Neural progenitor cell (in vitro differentiated cells): ENCODE measurements around the gene IPP. TPM values are rescaled to one million over a fixed set of nuclear protein-coding genes. Genes with fewer than 3 reads are reported as not detected.

Experiments
- DNase-seq: peaks from one replicate; pipeline ENCODE4 v3.0.0-alpha.2; 2016; ENCODE audit warnings: low spot score
- H2AFZ ChIP-seq: fragments of 200-600 bp; sonication (generic); replicated peaks from 2 replicates; pipeline ENCODE4 v1.6.1; 2016; ENCODE audit warnings: antibody characterized with exemption
- H3F3A ChIP-seq: fragments of 200-600 bp; sonication (generic); 2 replicates; pipeline ENCODE4 v1.6.1; 2016; ENCODE audit warnings: antibody characterized with exemption, low read depth
- H3K27ac ChIP-seq: fragments of 200-600 bp; sonication (generic); 2 replicates; pipeline ENCODE4 v1.5.1; 2016; ENCODE audit warnings: mild to moderate bottlenecking
- H3K27me3 ChIP-seq: fragments of 200-600 bp; sonication (generic); 2 replicates; pipeline ENCODE4 v1.6.1; 2016; ENCODE audit warnings: mild to moderate bottlenecking, moderate library complexity
- H3K36me3 ChIP-seq: fragments of 200-600 bp; sonication (generic); 2 replicates; pipeline ENCODE4 v1.5.1; 2016
- H3K4me1 ChIP-seq: fragments of 200-600 bp; sonication (generic); 2 replicates; pipeline ENCODE4 v1.6.1; 2016; ENCODE audit warnings: mixed run types
- H3K4me2 ChIP-seq: fragments of 200-600 bp; sonication (generic); 2 replicates; pipeline ENCODE4 v1.6.1; 2016
- H3K4me3 ChIP-seq: fragments of 200-600 bp; sonication (generic); 2 replicates; pipeline ENCODE4 v1.5.1; 2016
- H3K79me2 ChIP-seq: fragments of 200-600 bp; sonication (generic); 2 replicates; pipeline ENCODE4 v1.6.1; 2016; ENCODE audit warnings: low read depth
- H3K9ac ChIP-seq: fragments of 200-600 bp; sonication (generic); 2 replicates; pipeline ENCODE4 v1.6.1; 2016
- H3K9me3 ChIP-seq: fragments of 200-600 bp; sonication (generic); 2 replicates; pipeline ENCODE4 v1.5.1; 2016; ENCODE audit warnings: low read depth
- H4K20me1 ChIP-seq: fragments of 200-600 bp; sonication (generic); 2 replicates; pipeline ENCODE4 v1.6.1; 2016; ENCODE audit warnings: low read depth
- H3K27ac Mint-ChIP-seq: 3 replicates; pipeline ENCODE4 v1.8.0; 2021; ENCODE audit warnings: mixed read lengths
- H3K27me3 Mint-ChIP-seq: 2 replicates; pipeline ENCODE4 v1.8.0; 2022; ENCODE audit warnings: low read depth, mild to moderate bottlenecking, inconsistent platforms, moderate library complexity, mixed read lengths; ENCODE audit not compliant: insufficient read depth
- H3K36me3 Mint-ChIP-seq: 3 replicates; pipeline ENCODE4 v1.8.0; 2021; ENCODE audit warnings: mixed read lengths
- H3K4me1 Mint-ChIP-seq: 3 replicates; pipeline ENCODE4 v1.8.0; 2021; ENCODE audit warnings: mixed read lengths
- H3K4me3 Mint-ChIP-seq: 3 replicates; pipeline ENCODE4 v1.8.0; 2021; ENCODE audit warnings: mild to moderate bottlenecking, moderate library complexity, mixed read lengths
- H3K9me3 Mint-ChIP-seq: 3 replicates; pipeline ENCODE4 v1.8.0; 2020; ENCODE audit warnings: mixed read lengths
- EZH2 ChIP-seq: fragments of 200-600 bp; sonication (generic); IDR thresholded peaks from 2 replicates; pipeline ENCODE4 v1.6.1; 2017; ENCODE audit warnings: antibody characterized with exemption, mild to moderate bottlenecking, moderate library complexity
- EZH2phosphoT487 ChIP-seq: fragments of 200-600 bp; sonication (generic); IDR thresholded peaks from 2 replicates; pipeline ENCODE4 v1.6.1; 2017; ENCODE audit warnings: antibody characterized with exemption
- total RNA-seq: library from RNA; depleted of rRNA; stranded (reverse); fragments of >200 nt; gene quantifications from 2 replicates; pipeline ENCODE4 v1.2.3, GENCODE V29; 2015; ENCODE audit warnings: low replicate concordance
- TF ChIP-seq, protein P1 (sequence below): fragments of 200-600 bp; sonication (generic); IDR thresholded peaks from 2 replicates; pipeline ENCODE4 v1.5.1; 2017; ENCODE audit warnings: antibody characterized with exemption, mild to moderate bottlenecking

IPP gene
- total RNA-seq, 1 donor from 2014 or later = 15.0 TPM

DNA sequence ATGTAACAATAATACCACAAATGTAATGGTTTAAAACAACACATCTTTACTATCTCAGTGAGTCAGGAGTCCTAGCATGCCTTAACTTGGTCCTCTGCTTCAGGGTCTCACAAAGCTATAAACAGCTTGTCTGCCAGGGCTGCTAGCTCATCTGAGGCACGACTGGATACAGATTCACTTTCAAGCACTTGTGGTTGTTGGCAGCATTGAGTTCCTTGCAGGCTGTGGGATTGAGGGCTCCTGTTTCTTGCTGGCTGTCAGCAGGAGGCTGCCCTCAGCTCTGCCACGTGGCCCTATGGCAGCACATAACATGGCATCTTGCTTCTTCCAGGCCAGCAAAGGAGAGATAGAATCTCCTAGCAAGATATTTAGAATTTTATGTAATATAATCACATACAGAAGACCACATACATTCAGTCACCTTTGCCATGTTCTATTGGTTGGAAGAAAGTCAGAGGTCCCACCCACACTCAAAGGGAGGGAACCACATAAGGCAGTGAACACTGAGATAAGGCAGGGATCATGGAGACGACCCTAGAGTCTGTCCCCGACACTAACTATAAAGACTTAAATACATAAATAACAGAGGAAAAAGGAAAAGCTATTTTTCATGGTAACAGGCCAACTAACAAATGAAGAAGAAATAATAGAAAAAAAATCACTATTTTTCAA is 18.9 kb upstream of the IPP start:
- H2AFZ ChIP-seq = no peak overlapping the region
- H3K4me1 Mint-ChIP-seq = no peaks in the 10 kb centered on the region
- H3K9me3 Mint-ChIP-seq = no peaks in the 10 kb centered on the region

DNA sequence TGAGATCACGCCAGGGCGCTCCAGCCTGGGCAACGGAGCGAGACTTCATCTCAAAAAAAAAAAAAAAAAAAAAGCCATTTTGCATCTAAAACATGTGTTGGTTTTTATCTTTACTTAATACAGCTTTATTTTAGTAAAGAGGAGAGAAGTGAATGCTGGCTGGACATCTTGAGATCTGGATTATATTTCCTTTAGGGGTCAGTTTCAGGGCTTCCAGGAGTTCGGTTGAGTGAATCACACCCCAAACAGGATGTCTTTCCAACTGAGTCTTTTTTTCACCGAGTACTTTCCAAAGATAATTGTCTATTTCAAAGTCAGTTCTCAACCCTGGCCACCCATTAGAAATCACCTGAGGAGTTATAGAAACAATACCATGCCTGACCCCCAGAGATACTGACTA is 16.6 kb upstream of the IPP start:
- H3K4me3 ChIP-seq = no peak overlapping the region
- H3K27me3 ChIP-seq = no peaks in the 10 kb centered on the region
- H3K27ac ChIP-seq = no peak overlapping the region
- TF ChIP-seq EZH2 = no peak
- TF ChIP-seq, protein P1, sequence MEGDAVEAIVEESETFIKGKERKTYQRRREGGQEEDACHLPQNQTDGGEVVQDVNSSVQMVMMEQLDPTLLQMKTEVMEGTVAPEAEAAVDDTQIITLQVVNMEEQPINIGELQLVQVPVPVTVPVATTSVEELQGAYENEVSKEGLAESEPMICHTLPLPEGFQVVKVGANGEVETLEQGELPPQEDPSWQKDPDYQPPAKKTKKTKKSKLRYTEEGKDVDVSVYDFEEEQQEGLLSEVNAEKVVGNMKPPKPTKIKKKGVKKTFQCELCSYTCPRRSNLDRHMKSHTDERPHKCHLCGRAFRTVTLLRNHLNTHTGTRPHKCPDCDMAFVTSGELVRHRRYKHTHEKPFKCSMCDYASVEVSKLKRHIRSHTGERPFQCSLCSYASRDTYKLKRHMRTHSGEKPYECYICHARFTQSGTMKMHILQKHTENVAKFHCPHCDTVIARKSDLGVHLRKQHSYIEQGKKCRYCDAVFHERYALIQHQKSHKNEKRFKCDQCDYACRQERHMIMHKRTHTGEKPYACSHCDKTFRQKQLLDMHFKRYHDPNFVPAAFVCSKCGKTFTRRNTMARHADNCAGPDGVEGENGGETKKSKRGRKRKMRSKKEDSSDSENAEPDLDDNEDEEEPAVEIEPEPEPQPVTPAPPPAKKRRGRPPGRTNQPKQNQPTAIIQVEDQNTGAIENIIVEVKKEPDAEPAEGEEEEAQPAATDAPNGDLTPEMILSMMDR = no peak
- no peak for TF ChIP-seq EZH2phosphoT487
- Mint-ChIP-seq H3K27ac (peak overlapping the region; percentile 50), H3K4me3 (no peak overlapping the region), H3K27me3 (no peaks in the 10 kb centered on the region), H3K9me3 (peaks cover 6% of the 10 kb centered on the region), H3K36me3 (no peaks in the 10 kb centered on the region), H3K4me1 (no peaks in the 10 kb centered on the region)
- no peaks in the 10 kb centered on the region for H3F3A ChIP-seq
- H3K9me3 ChIP-seq = no peaks in the 10 kb centered on the region
- no peak overlapping the region for H3K9ac ChIP-seq
- H3K79me2 ChIP-seq = no peaks in the 10 kb centered on the region
- H3K4me1 ChIP-seq = no peaks in the 10 kb centered on the region
- no peak overlapping the region for H2AFZ ChIP-seq
- H3K36me3 ChIP-seq = no peaks in the 10 kb centered on the region
- no peaks in the 10 kb centered on the region for H4K20me1 ChIP-seq
- no peak overlapping the region for H3K4me2 ChIP-seq
- DNase-seq = no peak

More for the DNA sequence above, 18.9 kb upstream of the IPP start:
- TF ChIP-seq EZH2phosphoT487 = no peak
- TF ChIP-seq, protein P1 = no peak
- no peak for TF ChIP-seq EZH2
- no peaks in the 10 kb centered on the region for H3K27me3 Mint-ChIP-seq
- H3K36me3 Mint-ChIP-seq = no peaks in the 10 kb centered on the region
- H3K4me1 ChIP-seq = no peaks in the 10 kb centered on the region
- H3K27ac Mint-ChIP-seq = peak overlapping the region; percentile 35
- no peak overlapping the region for H3K27ac ChIP-seq
- H3K9me3 ChIP-seq = no peaks in the 10 kb centered on the region
- no peaks in the 10 kb centered on the region for H3K27me3 ChIP-seq
- H3K36me3 ChIP-seq = no peaks in the 10 kb centered on the region
- H3K79me2 ChIP-seq = no peaks in the 10 kb centered on the region
- H3K4me3 Mint-ChIP-seq = no peak overlapping the region
- no peak overlapping the region for H3K9ac ChIP-seq
- H3K4me3 ChIP-seq = no peak overlapping the region
- H4K20me1 ChIP-seq = no peaks in the 10 kb centered on the region
- peak; percentile 15 for DNase-seq
- no peaks in the 10 kb centered on the region for H3F3A ChIP-seq
- H3K4me2 ChIP-seq = no peak overlapping the region

DNA sequence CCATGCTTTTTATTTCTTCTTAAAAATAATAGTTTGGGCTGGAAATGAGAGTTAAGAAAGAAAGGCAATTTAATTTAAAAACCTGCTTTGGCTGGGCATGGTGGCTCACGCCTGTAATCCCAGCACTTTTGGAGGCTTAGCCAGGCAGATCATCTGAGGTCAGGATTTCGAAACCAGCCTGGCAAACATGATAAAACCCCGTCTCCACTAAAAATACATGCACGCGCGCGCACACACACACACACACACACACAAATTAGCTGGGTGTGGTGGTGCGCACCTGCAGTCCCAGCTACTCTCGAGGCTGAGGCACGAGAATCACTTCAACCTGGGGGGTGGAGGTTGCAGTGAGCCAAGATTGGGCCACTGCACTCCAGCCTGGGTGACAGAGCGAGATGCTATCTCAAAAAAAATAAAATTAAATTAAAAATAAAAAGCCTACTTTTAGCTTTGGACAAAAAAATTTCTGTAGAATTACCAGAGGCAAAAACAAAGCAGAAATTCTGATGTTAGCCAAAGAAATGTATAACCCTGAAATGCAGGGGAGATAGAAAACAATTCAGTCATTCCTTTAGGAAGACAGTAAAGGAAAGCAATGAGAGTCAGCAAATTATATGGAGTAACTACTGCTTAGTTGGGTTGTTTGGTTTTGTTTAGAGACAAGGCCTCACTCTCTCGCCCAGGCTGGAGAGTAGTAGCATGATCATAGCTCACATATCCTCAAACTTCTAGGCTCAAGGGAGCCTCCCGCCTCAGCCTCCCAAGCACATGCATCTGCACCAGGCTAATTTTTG is 15.7 kb upstream of the IPP start:
- no peak for DNase-seq
- Histone ChIP-seq H3K9ac (no peak overlapping the region), H3K4me1 (no peaks in the 10 kb centered on the region), H3K4me2 (no peak overlapping the region), H3K4me3 (no peak overlapping the region), H3K9me3 (no peaks in the 10 kb centered on the region), H3K79me2 (no peaks in the 10 kb centered on the region), H4K20me1 (no peaks in the 10 kb centered on the region), H3K27ac (no peak overlapping the region), H3F3A (no peaks in the 10 kb centered on the region), H3K36me3 (no peaks in the 10 kb centered on the region), H2AFZ (no peak overlapping the region), H3K27me3 (no peaks in the 10 kb centered on the region)
- H3K36me3 Mint-ChIP-seq = no peaks in the 10 kb centered on the region
- H3K27me3 Mint-ChIP-seq = no peaks in the 10 kb centered on the region
- peaks cover 6% of the 10 kb centered on the region for H3K9me3 Mint-ChIP-seq
- H3K4me1 Mint-ChIP-seq = no peaks in the 10 kb centered on the region
- TF ChIP-seq EZH2phosphoT487 (no peak), EZH2 (no peak)
- TF ChIP-seq, protein P1 = no peak
- no peak overlapping the region for H3K4me3 Mint-ChIP-seq
- H3K27ac Mint-ChIP-seq = no peak overlapping the region
